ENCODE results near the gene MOXD1.
"Not testable (repeated sequence)": the region's sequence is repeated elsewhere in the genome, so short reads cannot be mapped to it uniquely, and the experiment has no call there.

MOXD1 gene

GRCh38 chr6:132282696-132283095 is 118.6 kb downstream of the MOXD1 start:
- DNase-seq = no peak

- DNase-seq = no peak
These were observed 120.8 kb downstream of the MOXD1 start for GRCh38 chr6:132280436-132280835.

- DNase-seq = peak; percentile 79
These were observed 121.6 kb downstream of the MOXD1 start for GRCh38 chr6:132279592-132280139.

- DNase-seq = no peak
These were observed 126.0 kb downstream of the MOXD1 start for GRCh38 chr6:132275066-132275970.

- no peak for DNase-seq
These were observed 128.5 kb downstream of the MOXD1 start for GRCh38 chr6:132272776-132273175.

GRCh38 chr6:132270726-132271402 is 130.4 kb downstream of the MOXD1 start:
- no peak for DNase-seq

- not testable (repeated sequence) for DNase-seq
These were observed 132.6 kb downstream of the MOXD1 start for GRCh38 chr6:132268666-132269065.

- no peak for DNase-seq
These were observed 133.1 kb downstream of the MOXD1 start for GRCh38 chr6:132268209-132268608.

GRCh38 chr6:132265451-132266097 is 135.7 kb downstream of the MOXD1 start:
- DNase-seq = no peak

- no peak for DNase-seq
These were observed 137.2 kb downstream of the MOXD1 start for GRCh38 chr6:132264021-132264500.

- DNase-seq = no peak
These were observed 139.9 kb downstream of the MOXD1 start for GRCh38 chr6:132261354-132261753.

- DNase-seq = no peak
These were observed 142.2 kb downstream of the MOXD1 start for GRCh38 chr6:132259070-132259469.

GRCh38 chr6:132257561-132257960 is 143.7 kb downstream of the MOXD1 start:
- no peak for DNase-seq

GRCh38 chr6:132256457-132256856 is 144.8 kb downstream of the MOXD1 start:
- no peak for DNase-seq

- DNase-seq = no peak
These were observed 147.4 kb downstream of the MOXD1 start for GRCh38 chr6:132253906-132254305.

GRCh38 chr6:132253211-132253610 is 148.1 kb downstream of the MOXD1 start:
- no peak for DNase-seq

- no peak for DNase-seq
These were observed 149.2 kb downstream of the MOXD1 start for GRCh38 chr6:132252113-132252512.

GRCh38 chr6:132251711-132252110 is 149.6 kb downstream of the MOXD1 start:
- DNase-seq = no peak

- no peak for DNase-seq
These were observed 153.7 kb downstream of the MOXD1 start for GRCh38 chr6:132247381-132248159.

GRCh38 chr6:132246632-132247270 is 154.5 kb downstream of the MOXD1 start:
- no peak for DNase-seq

GRCh38 chr6:132246120-132246617 is 155.1 kb downstream of the MOXD1 start:
- no peak for DNase-seq
